NCI-H187 treated with DMSO at 0.1 percent for 48 hours (cell line): ENCODE measurements around the gene KICS2.

Experiments
- DNase-seq: peaks from one replicate; lab custom pipeline; 2025; lab: John Stamatoyannopoulos, UW

KICS2 gene

GRCh38 chr12:64173456-64173855 is 48.6 kb downstream of the KICS2 start:
- no peak for DNase-seq
